ENCODE results near the gene SLC37A1. TPM values are rescaled to one million over a fixed set of nuclear protein-coding genes. Genes with fewer than 3 reads are reported as not detected.

Gene SLC37A1
- total RNA-seq, 2 donors from 2014 or later, result 2.0 to 5.0 TPM

DNA sequence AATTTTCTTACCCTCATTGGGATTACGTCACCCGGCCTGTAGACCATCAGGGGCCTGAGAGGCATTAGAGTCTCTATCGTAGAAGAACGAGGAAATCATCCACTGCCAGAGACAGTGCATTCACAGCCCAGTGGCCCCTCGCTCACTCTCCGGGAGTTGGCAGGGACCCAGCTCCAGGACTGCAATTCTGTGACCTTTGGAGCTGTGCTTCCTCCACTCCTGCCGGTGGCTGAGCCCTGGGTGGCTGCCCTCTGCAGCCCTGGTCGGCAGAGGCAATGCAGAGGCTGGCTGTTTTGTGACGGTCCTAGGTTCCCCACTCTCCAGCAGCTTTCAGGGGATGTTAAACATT, 12.7 kb downstream of the SLC37A1 start:
- Histone ChIP-seq H3K4me1 (peaks cover 0 to 33% of the 10 kb centered on the region in 2 donors), H3K27ac (no peak overlapping the region), H3K4me3 (no peak overlapping the region), H3K36me3 (no peaks in the 10 kb centered on the region), H3K27me3 (no peaks in the 10 kb centered on the region), H3K9me3 (no peaks in the 10 kb centered on the region)
- no peak for DNase-seq (ENCODE audit: low spot score)
- TF ChIP-seq, protein P1, sequence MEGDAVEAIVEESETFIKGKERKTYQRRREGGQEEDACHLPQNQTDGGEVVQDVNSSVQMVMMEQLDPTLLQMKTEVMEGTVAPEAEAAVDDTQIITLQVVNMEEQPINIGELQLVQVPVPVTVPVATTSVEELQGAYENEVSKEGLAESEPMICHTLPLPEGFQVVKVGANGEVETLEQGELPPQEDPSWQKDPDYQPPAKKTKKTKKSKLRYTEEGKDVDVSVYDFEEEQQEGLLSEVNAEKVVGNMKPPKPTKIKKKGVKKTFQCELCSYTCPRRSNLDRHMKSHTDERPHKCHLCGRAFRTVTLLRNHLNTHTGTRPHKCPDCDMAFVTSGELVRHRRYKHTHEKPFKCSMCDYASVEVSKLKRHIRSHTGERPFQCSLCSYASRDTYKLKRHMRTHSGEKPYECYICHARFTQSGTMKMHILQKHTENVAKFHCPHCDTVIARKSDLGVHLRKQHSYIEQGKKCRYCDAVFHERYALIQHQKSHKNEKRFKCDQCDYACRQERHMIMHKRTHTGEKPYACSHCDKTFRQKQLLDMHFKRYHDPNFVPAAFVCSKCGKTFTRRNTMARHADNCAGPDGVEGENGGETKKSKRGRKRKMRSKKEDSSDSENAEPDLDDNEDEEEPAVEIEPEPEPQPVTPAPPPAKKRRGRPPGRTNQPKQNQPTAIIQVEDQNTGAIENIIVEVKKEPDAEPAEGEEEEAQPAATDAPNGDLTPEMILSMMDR (IDR thresholded peaks at IDR 0.05), result no peak

DNA sequence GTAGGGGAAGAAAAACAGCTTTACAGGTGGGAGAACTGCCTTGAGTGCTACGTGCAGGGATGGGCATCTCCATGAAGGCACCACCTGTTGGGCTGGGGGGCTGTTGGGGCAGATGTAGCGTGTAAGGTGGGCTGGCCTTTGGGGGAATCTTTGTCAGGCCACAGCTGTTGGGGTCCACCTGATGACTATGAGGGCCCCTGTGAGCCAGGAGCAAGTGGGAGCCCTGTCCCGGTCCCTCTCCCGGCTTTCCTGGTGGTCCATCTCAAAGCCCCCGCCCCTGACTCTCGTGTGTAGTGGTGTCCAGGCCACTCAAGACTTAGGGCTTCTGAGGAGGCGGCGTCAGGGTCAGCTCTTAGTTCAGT, 13.5 kb downstream of the SLC37A1 start:
- H3K36me3 ChIP-seq, result no peaks in the 10 kb centered on the region
- DNase-seq (ENCODE audit: low spot score), result no peak
- no peaks in the 10 kb centered on the region for H3K9me3 ChIP-seq
- no peak overlapping the region for H3K4me3 ChIP-seq
- TF ChIP-seq, protein P1 (IDR thresholded peaks at IDR 0.05), result no peak
- H3K27me3 ChIP-seq, result no peaks in the 10 kb centered on the region
- H3K27ac ChIP-seq, result peak overlapping the region in 1 of 2 donors; percentile 46
- peaks cover 0 to 33% of the 10 kb centered on the region in 2 donors for H3K4me1 ChIP-seq

DNA sequence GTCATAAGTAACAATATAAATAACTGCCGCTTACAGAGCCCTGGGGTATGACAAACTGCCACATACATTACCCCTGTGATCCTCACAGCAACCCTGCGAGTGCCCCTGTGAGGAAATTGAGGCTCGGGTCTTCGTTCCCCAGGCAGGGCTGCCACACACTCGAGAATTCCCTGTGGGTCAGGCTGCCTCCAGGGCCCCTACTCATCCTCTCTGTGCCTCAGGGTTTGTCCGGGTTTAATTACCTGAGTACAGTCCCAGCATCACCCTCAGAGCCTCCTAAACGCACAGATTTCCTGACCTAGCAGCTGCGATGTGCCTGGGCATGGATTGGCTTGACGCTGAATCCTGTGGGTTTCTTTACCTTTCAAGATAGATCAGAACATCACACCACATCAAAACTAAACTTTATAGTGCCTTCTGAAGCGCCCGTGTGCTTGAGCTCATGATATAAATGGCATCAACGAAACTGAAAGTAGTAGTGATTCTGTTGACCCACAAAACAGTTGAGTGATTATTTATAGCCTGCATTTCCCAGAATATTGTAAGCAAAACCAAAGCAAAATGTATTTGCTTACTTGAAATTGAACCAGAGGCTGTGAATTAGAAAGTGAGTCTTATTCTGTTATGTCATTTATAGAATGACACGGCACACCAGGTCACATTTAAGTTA, 14.0 kb downstream of the SLC37A1 start:
- peak overlapping the region in 1 of 2 donors; percentile 6 for H3K4me3 ChIP-seq
- no peaks in the 10 kb centered on the region for H3K36me3 ChIP-seq
- DNase-seq (ENCODE audit: low spot score), result no peak
- TF ChIP-seq, protein P1 (IDR thresholded peaks at IDR 0.05), result no peak
- H3K4me1 ChIP-seq, result peaks cover 0 to 39% of the 10 kb centered on the region in 2 donors
- no peaks in the 10 kb centered on the region for H3K27me3 ChIP-seq
- H3K9me3 ChIP-seq, result no peaks in the 10 kb centered on the region
- H3K27ac ChIP-seq, result peak overlapping the region; percentile 45 to 46

DNA sequence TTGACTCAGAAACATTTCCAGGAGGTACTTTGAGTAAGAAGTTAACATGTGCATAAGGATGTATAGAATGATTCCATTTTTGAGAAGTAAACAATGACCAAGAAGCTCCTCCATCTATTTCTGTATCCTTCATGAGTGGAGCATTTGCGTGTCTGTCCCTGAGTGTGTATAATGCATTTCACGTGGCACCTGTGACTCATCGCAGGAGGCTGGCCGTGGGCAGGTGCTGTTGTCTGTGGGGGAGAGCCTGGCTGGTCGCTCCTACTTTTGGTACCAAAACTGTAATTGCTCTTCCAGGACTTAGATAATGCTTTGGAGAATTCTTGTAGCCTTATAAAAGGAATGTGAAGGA, 16.5 kb downstream of the SLC37A1 start:
- Histone ChIP-seq H3K27me3 (no peaks in the 10 kb centered on the region), H3K27ac (no peak overlapping the region), H3K4me1 (peaks cover 0 to 32% of the 10 kb centered on the region in 2 donors), H3K36me3 (no peaks in the 10 kb centered on the region), H3K9me3 (no peaks in the 10 kb centered on the region), H3K4me3 (no peak overlapping the region)
- TF ChIP-seq, protein P1 (IDR thresholded peaks at IDR 0.05), result no peak
- DNase-seq (ENCODE audit: low spot score), result no peak

DNA sequence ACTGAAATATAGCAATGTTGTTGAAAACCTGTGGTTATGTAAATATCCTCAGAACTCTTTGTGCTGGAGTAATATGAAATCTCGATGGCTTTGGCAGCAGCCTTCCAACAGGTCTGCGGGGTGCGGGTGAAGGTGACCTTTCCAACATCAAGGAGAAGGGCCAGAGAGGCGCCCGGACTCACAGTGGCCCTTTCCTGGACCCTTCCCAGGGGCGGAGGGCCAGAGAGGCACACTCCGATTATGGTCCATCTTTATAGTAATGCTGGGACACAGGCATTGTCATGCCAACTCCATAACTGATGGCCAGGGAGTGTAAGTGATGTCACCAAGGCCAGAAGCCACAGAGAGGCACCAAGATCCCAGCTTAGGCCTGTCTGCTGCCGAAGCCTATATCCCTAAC, 18.1 kb downstream of the SLC37A1 start:
- H3K4me3 ChIP-seq, result no peak overlapping the region
- H3K9me3 ChIP-seq, result no peaks in the 10 kb centered on the region
- no peak overlapping the region for H3K27ac ChIP-seq
- no peaks in the 10 kb centered on the region for H3K36me3 ChIP-seq
- no peaks in the 10 kb centered on the region for H3K27me3 ChIP-seq
- peaks cover 0 to 16% of the 10 kb centered on the region in 2 donors for H3K4me1 ChIP-seq
- DNase-seq (ENCODE audit: low spot score), result no peak
- TF ChIP-seq, protein P1 (IDR thresholded peaks at IDR 0.05), result no peak

Measured in right atrium auricular region (tissue), 2 donors.